ENCODE data around the gene CCDC102A. TPM values are rescaled to one million over a fixed set of nuclear protein-coding genes. Genes with fewer than 3 reads are reported as not detected.
"Not testable (repeated sequence)": the region's sequence is repeated elsewhere in the genome, so short reads cannot be mapped to it uniquely, and the experiment has no call there.

Gene CCDC102A
- total RNA-seq, 2 experiments from 2014 or later: 8.8 to 9.0 TPM

DNA sequence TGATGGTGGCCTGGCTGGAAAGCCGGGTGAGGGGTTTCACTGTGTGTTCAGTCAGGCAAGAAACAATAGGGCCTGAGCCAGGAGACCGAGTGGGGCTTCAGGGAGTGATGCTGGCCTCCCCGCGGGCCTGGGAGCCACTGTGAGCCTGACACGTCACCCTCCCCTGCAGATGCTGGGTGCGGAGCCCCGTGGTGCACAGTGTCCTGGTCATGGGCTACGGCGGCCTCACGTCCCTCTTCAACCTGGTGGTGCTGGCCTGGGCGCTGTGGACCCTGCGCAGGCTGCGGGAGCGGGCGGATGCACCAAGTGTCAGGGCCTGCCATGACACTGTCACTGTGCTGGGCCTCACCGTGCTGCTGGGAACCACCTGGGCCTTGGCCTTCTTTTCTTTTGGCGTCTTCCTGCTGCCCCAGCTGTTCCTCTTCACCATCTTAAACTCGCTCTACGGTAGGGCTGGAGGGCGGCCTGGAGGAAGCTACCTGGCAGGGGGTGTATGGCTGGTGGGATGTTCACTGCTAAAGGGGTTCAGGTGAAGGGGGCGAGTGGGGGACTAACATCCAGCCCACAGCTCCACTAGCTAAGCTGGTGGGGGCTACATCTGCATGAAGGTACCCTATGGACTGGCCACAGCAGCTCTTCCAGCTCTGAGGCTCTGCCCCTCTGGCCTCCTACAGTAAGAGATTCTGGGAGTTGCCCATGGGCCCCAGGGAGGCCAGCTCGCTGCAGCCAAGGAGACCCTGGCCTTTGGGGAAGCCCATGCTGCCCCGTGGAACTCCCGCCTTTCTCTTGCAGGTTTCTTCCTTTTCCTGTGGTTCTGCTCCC is 38.5 kb upstream of the CCDC102A start:
- CTCF ChIA-PET: interaction anchor here (0.7 to 6.1 kb wide), 17 partner anchors 12 to 426 kb away, joined by 3 to 121 read pairs (median 11); partner anchors contain the start of genes CCDC102A, KATNB1, USB1 and ZNF319
- Mint-ChIP-seq H3K27me3 (peaks cover 3% of the 10 kb centered on the region), H3K4me3 (no peak overlapping the region), H3K27ac (peak overlapping the region; percentile 2), H3K36me3 (ENCODE audit: low read depth) (no peaks in the 10 kb centered on the region), H3K4me1 (peaks cover 33% of the 10 kb centered on the region), H3K9me3 (ENCODE audit: low read depth) (no peaks in the 10 kb centered on the region)
- ATAC-seq: no peak
- POLR2A ChIA-PET: no interaction called here
- intact Hi-C loops (cut with DNase I, micrococcal nuclease): loop anchor here in 1 of 2 experiments (5.0 kb wide), 4 partner anchors 147 to 422 kb away; partner anchors contain the start of gene KATNB1
- DNase-seq: no peak

DNA sequence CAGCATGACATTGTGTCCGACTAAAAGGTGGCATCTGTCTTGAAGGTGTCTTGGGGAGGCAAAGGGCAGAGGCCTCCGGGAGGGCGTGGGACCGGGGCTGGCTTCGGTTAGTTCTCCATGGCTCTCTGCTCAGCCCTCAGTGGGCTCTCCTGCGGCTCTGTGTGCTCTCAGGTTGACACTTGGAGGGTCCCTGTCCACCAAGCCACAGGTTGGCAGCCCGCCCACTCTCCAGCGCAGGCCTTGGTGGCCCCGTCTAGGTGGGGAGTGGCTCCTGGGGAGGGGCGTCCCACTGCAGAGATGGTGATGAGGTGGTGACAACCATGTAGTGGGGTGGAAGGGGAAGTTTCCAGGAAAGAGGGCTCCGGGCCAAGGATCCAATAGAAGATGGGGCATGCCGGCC is 37.7 kb upstream of the CCDC102A start:
- Mint-ChIP-seq H3K9me3 (ENCODE audit: low read depth) (no peaks in the 10 kb centered on the region), H3K27me3 (no peaks in the 10 kb centered on the region), H3K27ac (peak overlapping the region; percentile 2), H3K4me3 (no peak overlapping the region), H3K36me3 (ENCODE audit: low read depth) (no peaks in the 10 kb centered on the region), H3K4me1 (peaks cover 31% of the 10 kb centered on the region)
- DNase-seq (no peak), ATAC-seq (no peak)
- ChIA-PET POLR2A (no interaction called here), CTCF (interaction anchor here (0.7 to 6.1 kb wide), 5 partner anchors 13 to 74 kb away, joined by 3 to 121 read pairs (median 14); no protein-coding TSS in a partner anchor)
- intact Hi-C loops (cut with DNase I, micrococcal nuclease): no loop called here

DNA sequence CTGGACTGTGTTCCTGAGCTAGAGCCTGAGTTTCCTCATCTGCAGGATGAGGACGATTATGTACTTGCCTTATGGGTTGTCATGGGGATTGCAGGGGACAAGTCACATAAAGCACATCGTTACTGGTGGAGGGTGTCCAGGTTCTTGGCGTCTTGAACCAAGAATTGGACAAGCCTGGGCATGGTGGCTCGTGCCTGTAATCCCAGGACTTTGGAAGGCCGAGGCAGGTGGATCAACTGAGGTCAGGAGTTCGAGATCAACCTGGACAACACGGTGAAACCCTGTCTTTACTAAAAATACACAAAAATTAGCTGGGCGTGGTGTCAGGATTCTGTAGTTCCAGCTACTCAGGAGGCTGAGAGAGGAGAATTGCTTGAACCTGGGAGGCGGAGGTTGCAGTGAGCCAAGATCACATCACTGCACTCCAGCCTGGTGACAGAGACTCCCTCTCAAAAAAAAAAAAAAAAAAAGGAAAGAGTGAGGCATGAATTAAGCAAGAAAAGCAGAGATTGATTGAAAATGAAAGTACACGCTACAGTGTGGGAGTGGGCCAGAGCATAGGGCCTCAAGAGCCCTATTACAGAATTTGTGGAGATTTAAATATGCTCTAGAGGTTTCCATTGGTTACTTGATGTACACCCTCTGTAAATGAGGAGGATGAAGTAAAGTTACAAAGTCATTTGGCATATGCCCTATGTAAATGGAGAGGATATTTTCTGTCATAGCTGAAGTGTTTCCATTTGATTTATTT is 36.8 kb upstream of the CCDC102A start:
- DNase-seq: peak; percentile 39
- peak overlapping the region; percentile 25 for H3K27ac Mint-ChIP-seq
- POLR2A ChIA-PET: interaction anchor here (0.6 kb wide), 1 partner anchor 28 kb away, joined by 3 read pairs; no protein-coding TSS in a partner anchor
- H3K4me1 Mint-ChIP-seq: peaks cover 23% of the 10 kb centered on the region
- H3K4me3 Mint-ChIP-seq: no peak overlapping the region
- CTCF ChIA-PET: interaction anchor here (0.8 to 1.7 kb wide), 4 partner anchors 20 to 565 kb away, joined by 3 to 6 read pairs (median 3); no protein-coding TSS in a partner anchor
- no peaks in the 10 kb centered on the region for H3K27me3 Mint-ChIP-seq
- intact Hi-C loops (cut with DNase I, micrococcal nuclease): loop anchor here in 1 of 2 experiments (2.0 kb wide), 1 partner anchor 36 kb away; the partner anchor contains the start of gene CCDC102A
- H3K9me3 Mint-ChIP-seq (ENCODE audit: low read depth): no peaks in the 10 kb centered on the region
- H3K36me3 Mint-ChIP-seq (ENCODE audit: low read depth): no peaks in the 10 kb centered on the region
- ATAC-seq: peak; percentile 75

DNA sequence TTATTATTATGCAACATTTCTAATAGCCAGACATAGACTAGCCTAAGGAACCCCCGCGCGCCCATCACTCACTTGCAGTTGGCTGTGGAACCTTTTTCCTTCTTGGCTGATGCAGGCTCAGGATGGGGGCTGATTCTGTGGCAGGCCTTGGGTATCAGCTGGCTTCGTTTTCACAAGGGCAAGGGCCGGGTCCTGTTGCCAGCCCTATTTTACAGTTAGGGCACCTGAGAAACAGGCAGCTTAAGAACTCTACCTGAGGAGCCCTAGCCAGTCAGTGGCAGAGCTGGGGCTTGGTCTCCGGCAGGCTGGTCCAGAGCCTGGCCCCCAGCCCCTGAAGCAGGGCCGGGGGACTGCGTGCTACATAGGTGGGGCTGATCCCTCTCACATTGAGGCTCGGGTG is 34.7 kb upstream of the CCDC102A start:
- POLR2A ChIA-PET: no interaction called here
- Mint-ChIP-seq H3K27me3 (no peaks in the 10 kb centered on the region), H3K9me3 (ENCODE audit: low read depth) (no peaks in the 10 kb centered on the region), H3K4me1 (peaks cover 8% of the 10 kb centered on the region), H3K27ac (no peak overlapping the region), H3K4me3 (no peak overlapping the region), H3K36me3 (ENCODE audit: low read depth) (no peaks in the 10 kb centered on the region)
- ATAC-seq (no peak), DNase-seq (no peak)
- CTCF ChIA-PET: interaction anchor here (0.7 kb wide), 1 partner anchor 69 kb away, joined by 4 read pairs; no protein-coding TSS in a partner anchor
- intact Hi-C loops (cut with DNase I, micrococcal nuclease): no loop called here

DNA sequence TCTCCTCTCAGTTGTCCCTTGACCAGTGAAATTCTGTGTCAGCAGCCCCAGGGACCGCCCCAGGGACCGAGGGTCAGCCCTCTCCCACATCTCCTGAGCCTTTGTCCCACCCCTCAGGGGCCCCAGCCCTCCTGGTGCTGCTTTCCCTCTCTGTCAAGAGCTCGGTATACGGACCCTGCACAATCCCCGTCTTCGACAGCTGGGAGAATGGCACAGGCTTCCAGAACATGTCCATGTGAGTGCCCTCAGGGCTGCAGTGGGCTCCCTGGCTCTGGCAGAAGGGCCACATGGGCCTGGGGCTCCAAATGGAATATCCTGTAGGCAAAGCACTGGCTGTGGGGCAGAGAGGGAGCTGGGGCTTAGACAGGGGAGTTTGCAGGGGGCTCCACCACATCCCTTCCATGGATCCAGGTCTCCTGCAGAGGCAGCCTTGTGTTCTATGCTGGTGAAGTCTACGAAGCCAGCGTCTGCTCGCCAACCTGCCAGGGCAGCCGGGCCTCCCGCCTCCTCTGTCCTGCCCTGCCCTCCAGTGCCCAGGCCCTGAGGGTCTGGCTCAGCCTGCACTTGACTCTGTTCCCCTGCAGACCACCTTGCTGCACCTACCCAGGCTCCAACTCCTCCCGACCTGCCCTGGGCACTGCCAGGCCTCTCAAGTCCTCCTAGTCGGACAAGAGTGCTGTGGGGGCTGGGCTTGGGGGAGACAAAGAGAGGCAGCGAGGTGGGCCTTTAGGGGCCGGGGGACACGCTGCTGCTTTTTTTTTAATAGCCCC is 34.1 kb upstream of the CCDC102A start:
- H3K9me3 Mint-ChIP-seq (ENCODE audit: low read depth): no peaks in the 10 kb centered on the region
- no peak for DNase-seq
- peaks cover 7% of the 10 kb centered on the region for H3K4me1 Mint-ChIP-seq
- intact Hi-C loops (cut with DNase I, micrococcal nuclease): no loop called here
- no peaks in the 10 kb centered on the region for H3K27me3 Mint-ChIP-seq
- no peak overlapping the region for H3K27ac Mint-ChIP-seq
- H3K4me3 Mint-ChIP-seq: no peak overlapping the region
- ChIA-PET POLR2A (interaction anchor here (0.6 kb wide), 2 partner anchors 40 to 208 kb away, joined by 3 to 4 read pairs; no protein-coding TSS in a partner anchor), CTCF (interaction anchor here (0.7 kb wide), 1 partner anchor 107 kb away, joined by 4 read pairs; no protein-coding TSS in a partner anchor)
- H3K36me3 Mint-ChIP-seq (ENCODE audit: low read depth): no peaks in the 10 kb centered on the region
- no peak for ATAC-seq

DNA sequence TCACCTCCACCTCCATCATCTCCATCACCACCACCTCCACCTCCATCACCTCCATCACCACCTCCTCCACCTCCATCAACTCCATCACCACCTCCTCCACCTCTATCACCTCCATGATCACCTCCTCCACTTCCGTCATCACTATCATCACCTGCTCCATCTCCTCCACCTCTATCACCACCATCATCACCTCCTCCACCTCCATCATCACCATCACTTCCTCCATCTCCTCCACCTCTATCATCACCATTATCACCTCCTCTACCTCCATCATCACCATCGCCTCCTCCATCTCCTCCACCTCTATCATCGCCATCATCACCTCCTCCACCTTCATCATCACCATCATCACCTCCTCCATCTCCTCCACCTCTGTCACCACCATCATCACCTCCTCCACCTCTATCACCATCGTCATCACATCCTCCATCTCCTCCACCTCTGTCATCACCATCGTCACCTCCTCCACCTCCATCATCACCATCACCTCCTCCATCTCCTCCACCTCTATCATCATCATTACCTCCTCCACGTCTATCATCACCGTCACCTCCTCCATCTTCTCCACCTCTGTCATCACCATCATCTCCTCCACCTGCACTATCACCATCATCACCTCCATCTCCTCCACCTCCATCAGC is 33.1 kb upstream of the CCDC102A start:
- DNase-seq (no peak), ATAC-seq (no peak)
- Mint-ChIP-seq H3K4me3 (no peak overlapping the region), H3K4me1 (peaks cover 11% of the 10 kb centered on the region), H3K36me3 (ENCODE audit: low read depth) (no peaks in the 10 kb centered on the region), H3K9me3 (ENCODE audit: low read depth) (no peaks in the 10 kb centered on the region), H3K27ac (no peak overlapping the region), H3K27me3 (no peaks in the 10 kb centered on the region)
- ChIA-PET CTCF (no interaction called here), POLR2A (no interaction called here)
- intact Hi-C loops (cut with DNase I, micrococcal nuclease): no loop called here

DNA sequence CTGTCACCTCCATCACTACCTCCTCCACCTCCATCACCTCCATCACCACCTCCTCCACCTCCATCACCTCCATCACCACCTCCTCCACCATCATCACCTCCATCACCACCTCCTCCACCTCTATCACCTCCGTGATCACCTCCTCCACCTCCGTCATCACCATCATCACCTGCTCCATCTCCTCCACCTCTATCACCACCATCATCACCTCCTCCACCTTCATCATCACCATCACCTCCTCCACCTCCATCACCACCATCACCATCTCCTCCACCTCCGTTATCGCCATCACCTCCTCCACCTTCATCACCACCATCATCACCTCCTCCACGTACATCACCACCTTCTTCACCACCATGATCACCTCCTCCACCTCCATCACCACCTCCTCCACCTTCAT is 32.4 kb upstream of the CCDC102A start:
- intact Hi-C loops (cut with DNase I, micrococcal nuclease); DNase-seq; ATAC-seq; CTCF ChIA-PET; POLR2A ChIA-PET; H3K27ac Mint-ChIP-seq; H3K27me3 Mint-ChIP-seq; H3K9me3 Mint-ChIP-seq (ENCODE audit: low read depth); H3K4me3 Mint-ChIP-seq; H3K36me3 Mint-ChIP-seq (ENCODE audit: low read depth): not testable (repeated sequence)
- peaks cover 12% of the 10 kb centered on the region for H3K4me1 Mint-ChIP-seq

DNA sequence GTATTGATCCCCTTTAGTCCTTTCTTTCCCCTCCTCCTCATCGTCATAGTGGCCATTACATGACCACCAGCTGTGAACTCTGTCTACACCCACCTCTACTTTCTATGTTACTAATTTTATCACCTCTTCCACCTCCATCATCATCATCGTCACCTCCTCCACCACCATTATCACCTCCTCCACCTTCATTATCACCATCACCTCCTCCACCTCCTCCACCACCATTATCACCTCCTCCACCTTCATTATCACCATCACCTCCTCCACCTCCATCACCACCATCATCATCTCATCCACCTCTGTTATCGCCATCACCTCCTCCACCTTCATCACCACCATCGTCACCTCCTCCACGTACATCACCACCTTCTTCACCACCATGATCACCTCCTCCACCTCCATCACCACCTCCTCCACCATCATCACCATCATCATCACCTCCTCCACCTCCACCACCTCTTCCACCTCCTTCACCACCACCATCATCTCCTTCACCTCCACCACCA is 31.9 kb upstream of the CCDC102A start:
- ChIA-PET POLR2A (no interaction called here), CTCF (no interaction called here)
- Mint-ChIP-seq H3K9me3 (ENCODE audit: low read depth) (no peaks in the 10 kb centered on the region), H3K4me3 (no peak overlapping the region), H3K27ac (no peak overlapping the region), H3K4me1 (peaks cover 10% of the 10 kb centered on the region), H3K36me3 (ENCODE audit: low read depth) (no peaks in the 10 kb centered on the region), H3K27me3 (no peaks in the 10 kb centered on the region)
- no peak for ATAC-seq
- intact Hi-C loops (cut with DNase I, micrococcal nuclease): no loop called here
- DNase-seq: no peak

DNA sequence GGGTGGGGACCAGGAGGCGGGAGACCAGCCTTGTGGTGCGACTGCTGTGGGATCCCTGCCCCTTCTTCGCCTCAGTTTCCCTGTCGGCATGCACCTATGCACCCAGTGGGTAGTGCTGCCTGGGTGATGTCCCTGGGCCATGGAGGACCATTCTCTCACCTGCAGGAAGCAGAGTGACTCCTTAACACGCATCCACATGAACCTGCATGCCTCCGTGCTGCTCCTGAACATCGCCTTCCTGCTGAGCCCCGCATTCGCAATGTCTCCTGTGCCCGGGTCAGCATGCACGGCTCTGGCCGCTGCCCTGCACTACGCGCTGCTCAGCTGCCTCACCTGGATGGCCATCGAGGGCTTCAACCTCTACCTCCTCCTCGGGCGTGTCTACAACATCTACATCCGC is 31.3 kb upstream of the CCDC102A start:
- Mint-ChIP-seq H3K27ac (no peak overlapping the region), H3K9me3 (ENCODE audit: low read depth) (no peaks in the 10 kb centered on the region), H3K4me3 (no peak overlapping the region), H3K36me3 (ENCODE audit: low read depth) (no peaks in the 10 kb centered on the region), H3K4me1 (peaks cover 6% of the 10 kb centered on the region), H3K27me3 (no peaks in the 10 kb centered on the region)
- ChIA-PET CTCF (no interaction called here), POLR2A (no interaction called here)
- DNase-seq: no peak
- no peak for ATAC-seq
- intact Hi-C loops (cut with DNase I, micrococcal nuclease): no loop called here

DNA sequence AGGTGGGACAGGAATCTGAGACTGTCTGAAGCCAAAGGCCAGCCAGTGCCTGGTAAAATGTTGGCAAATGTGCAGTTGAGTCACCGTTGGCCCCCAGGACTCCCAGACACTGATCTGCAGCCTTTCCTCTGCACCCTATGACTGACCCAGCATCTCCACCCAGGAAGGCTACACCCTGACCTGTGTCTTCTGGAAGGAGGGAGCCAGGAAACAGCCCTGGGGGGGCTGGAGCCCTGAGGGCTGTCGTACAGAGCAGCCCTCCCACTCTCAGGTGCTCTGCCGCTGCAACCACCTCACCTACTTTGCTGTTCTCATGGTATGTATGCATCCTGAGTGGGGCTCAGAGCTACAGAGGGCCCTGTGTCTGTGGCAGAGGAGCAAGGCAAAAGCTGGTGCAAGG is 30.1 kb upstream of the CCDC102A start:
- ChIA-PET CTCF (interaction anchor here (0.5 to 1.5 kb wide), 4 partner anchors 10 to 190 kb away, joined by 3 to 5 read pairs (median 4); no protein-coding TSS in a partner anchor), POLR2A (no interaction called here)
- H3K27me3 Mint-ChIP-seq: no peaks in the 10 kb centered on the region
- DNase-seq: no peak
- peaks cover 1% of the 10 kb centered on the region for H3K9me3 Mint-ChIP-seq (ENCODE audit: low read depth)
- no peaks in the 10 kb centered on the region for H3K36me3 Mint-ChIP-seq (ENCODE audit: low read depth)
- no peak for ATAC-seq
- intact Hi-C loops (cut with DNase I, micrococcal nuclease): no loop called here
- H3K4me1 Mint-ChIP-seq: peaks cover 6% of the 10 kb centered on the region
- H3K4me3 Mint-ChIP-seq: no peak overlapping the region
- H3K27ac Mint-ChIP-seq: no peak overlapping the region
